ENCODE results near the gene MAN2B2.
"Not testable (repeated sequence)": the region's sequence is repeated elsewhere in the genome, so short reads cannot be mapped to it uniquely, and the experiment has no call there.

MAN2B2 gene

GRCh38 chr4:6644792-6645530 is 70.0 kb downstream of the MAN2B2 start:
- no peak for DNase-seq

- no peak for DNase-seq
Observed at GRCh38 chr4:6647169-6647568, 72.2 kb downstream of the MAN2B2 start.

DNA sequence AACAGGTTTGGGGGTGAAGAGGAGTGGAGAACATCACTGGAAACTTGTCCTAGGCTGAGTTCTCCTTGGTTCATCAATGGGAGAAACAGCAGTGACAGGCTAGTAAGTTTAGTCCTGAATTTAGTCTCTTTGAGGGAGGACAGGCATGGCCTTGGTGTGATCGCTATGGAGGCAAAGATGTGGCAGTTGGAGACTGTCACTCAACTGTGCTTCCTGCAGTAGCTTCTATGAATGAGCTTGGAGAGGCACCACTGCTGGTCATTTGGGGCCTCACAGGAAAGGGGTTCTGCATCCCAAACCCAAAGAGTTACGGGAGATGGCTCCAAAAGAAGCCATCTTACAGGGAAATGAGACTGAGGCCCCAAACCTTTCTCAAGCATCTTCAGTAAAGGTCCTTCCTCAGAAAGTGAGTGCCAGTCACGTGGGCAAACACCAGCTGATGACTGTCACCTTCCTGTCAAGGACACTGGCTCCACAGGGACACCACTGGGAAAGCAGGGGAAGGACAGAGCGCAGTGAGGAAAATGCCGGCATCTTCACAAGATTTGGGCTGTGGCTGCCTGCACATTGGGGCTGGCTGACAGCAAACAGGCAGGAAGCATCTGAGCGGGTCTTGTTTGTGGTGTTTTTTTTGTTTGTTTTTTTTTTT is 72.7 kb downstream of the MAN2B2 start:
- no peak for DNase-seq

GRCh38 chr4:6649216-6649615 is 74.2 kb downstream of the MAN2B2 start:
- no peak for DNase-seq

DNA sequence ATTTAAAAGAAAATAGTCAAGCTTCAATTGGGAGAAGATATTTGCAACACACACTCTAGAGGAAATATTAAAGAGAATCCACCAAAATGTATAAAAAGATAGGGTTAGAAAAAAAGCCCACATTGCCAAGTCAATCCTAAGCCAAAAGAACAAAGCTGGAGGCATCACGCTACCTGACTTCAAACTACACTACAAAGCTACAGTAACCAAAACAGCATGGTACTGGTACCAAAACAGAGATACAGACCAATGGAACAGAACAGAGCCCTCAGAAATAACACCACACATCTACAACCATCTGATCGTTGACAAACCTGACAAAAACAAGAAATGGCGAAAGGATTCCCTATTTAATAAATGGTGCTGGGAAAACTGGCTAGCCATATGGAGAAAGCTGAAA is 79.2 kb downstream of the MAN2B2 start:
- not testable (repeated sequence) for DNase-seq

DNA sequence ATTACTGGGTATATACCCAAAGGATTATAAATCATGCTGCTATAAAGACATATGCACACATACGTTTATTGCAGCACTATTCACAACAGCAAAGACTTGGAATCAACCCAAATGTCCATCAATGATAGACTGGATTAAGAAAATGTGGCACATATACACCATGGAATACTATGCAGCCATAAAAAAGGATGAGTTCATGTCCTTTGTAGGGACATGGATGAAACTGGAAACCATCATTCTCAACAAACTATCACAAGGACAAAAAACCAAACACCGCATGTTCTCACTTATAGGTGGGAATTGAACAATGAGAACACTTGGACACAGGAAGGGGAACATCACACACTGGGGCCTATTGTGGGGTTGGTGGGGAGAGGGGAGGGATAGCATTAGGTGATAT is 80.3 kb downstream of the MAN2B2 start:
- DNase-seq: not testable (repeated sequence)

- DNase-seq: no peak
Observed at GRCh38 chr4:6655924-6656323, 80.9 kb downstream of the MAN2B2 start.

DNA sequence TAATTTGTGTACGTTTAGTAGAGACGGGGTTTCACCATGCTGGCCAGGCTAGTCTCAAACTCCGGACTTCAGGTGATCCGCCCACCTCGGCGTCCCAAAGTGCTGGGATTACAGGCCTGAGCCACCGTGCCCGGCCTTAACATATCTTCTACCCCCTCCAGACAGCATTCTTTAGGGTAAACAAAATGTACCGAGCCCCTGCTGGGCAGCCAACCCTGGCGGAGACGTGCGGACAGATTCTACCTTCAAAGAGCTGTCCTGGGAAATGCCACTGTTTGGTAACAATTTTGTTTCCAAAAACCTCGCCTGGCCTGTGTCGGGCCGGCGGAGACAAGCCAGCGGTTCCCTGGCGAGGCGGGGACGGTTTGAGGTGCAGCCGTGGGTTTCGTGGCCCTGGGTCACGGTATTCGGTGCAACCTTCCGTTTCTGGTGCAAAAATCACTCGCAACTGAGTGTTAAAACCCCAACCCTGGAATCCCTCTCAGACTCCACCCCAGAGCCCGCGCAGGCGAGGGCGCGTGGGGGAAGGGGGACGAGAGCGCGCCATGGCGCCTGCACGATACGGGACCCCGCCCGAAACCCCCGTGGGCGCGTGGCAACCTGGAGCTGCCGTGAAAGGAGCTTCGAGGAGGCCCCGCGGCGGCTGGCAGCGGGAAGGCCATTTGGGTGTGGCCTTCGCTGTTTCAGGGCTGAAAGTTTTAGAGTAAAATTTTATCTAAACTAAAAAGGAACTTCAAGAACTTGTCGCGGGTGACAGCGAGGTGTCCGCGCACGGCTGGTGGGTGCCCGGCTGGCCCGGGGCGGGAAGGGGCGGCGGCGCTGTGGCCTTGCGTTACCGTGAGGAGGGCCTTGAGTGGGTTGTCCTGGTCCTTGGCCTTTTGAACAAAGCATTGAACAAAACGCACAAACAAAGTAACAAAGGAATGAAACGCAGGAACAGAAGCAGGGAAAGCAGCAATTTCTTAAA is 82.5 kb downstream of the MAN2B2 start:
- no peak for DNase-seq

- DNase-seq: no peak
Observed at GRCh38 chr4:6658209-6658595, 83.2 kb downstream of the MAN2B2 start.

DNA sequence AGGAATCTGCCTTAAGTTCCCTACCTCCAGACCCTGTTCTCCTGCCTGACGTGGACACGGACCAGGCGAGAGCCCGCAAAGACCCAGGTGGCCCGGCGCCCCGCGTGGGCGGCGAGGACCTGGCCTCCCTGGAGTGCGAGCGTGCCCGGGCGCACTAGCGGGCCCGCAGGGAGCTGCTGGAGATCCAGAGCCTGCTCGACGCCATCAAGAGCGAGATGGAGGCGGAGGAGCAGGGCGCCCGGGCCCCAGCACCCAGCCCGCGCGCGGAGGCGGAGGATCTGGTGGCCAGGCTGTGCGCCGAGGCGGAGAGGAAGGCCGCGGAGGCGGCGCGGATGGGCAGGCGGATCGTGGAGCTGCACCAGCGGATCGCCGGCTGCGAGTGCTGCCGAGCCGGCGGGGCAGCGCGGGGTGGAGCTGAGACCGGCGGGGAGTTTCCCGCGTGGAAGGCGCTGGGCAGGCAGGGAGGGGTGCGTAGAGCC is 83.6 kb downstream of the MAN2B2 start:
- no peak for DNase-seq

GRCh38 chr4:6659897-6660296 is 84.9 kb downstream of the MAN2B2 start:
- no peak for DNase-seq

- DNase-seq: no peak
Observed at GRCh38 chr4:6660430-6660829, 85.4 kb downstream of the MAN2B2 start.

DNA sequence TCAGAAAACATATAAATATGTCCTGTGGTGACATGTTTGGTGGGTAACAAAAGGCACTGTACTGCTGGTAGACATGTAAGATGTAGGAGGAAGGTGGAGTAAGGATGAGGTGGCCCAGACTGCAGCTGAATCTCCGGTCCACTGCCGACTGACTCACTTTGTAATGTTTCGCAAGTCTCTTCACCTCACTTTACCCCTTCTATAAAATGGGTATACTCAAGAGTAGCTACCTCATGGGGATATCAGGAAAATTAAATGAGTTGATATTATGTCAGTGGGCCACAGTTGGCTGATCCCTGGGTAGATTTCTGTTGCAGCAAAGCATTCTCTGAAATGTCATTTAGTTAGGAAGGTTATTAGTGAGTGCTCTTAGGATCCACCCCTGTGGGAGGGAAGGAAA is 87.6 kb downstream of the MAN2B2 start:
- no peak for DNase-seq

GRCh38 chr4:6663596-6664393 is 88.8 kb downstream of the MAN2B2 start:
- DNase-seq: no peak

- DNase-seq: no peak
Observed at GRCh38 chr4:6665320-6665654, 90.3 kb downstream of the MAN2B2 start.

GRCh38 chr4:6668391-6668790 is 93.4 kb downstream of the MAN2B2 start:
- DNase-seq: no peak

GRCh38 chr4:6671648-6672047 is 96.7 kb downstream of the MAN2B2 start:
- no peak for DNase-seq

- no peak for DNase-seq
Observed at GRCh38 chr4:6672131-6672530, 97.1 kb downstream of the MAN2B2 start.

DNA sequence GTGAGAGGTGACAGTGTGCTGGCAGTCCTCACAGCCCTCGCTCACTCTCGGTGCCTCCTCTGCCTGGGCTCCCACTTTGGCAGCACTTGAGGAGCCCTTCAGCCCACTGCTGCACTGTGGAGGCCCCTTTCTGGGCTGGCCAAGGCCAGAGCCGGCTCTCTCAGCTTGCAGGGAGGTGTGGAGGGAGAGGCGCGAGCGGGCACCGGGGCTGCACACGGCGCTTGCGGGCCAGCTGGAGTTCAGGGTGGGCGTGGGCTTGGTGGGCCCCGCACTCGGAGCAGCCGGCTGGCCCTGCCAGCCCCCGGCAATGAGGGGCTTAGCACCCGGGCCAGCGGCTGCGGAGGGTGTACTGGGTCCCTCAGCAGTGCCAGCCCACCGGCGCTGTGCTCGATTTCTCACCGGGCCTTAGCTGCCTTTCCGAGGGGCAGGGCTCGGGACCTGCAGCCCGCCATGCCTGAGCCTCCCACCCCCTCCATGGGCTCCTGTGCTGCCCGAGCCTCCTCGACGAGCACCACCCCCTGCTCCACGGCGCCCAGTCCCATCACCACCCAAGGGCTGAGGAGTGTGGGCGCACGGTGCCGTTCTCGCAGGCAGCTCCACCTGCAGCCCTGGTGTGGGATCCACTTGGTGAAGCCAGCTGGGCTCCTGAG is 97.7 kb downstream of the MAN2B2 start:
- not testable (repeated sequence) for DNase-seq
